HepG2 (cell line): ENCODE measurements around the gene BAIAP2L2. TPM values are rescaled to one million over a fixed set of nuclear protein-coding genes. Genes with fewer than 3 reads are reported as not detected.

Experiments used
- AGO1 ChIP-seq: fragments of 200-400 bp; formaldehyde crosslinking; IDR thresholded peaks from 2 replicates; pipeline ENCODE4 v1.6.1; 2017; ENCODE audit warnings: mild to moderate bottlenecking, low read depth, low read length, moderate library complexity; ENCODE audit not compliant: poor library complexity, severe bottlenecking
- CAMTA2 ChIP-seq: sonication (generic); formaldehyde crosslinking; IDR thresholded peaks from 2 replicates; pipeline ENCODE4 v1.4.0; 2020; ENCODE audit warnings: mild to moderate bottlenecking, missing genetic modification reagents, borderline replicate concordance
- CHCHD3 ChIP-seq: sonication (generic); formaldehyde crosslinking; IDR thresholded peaks from 2 replicates; pipeline ENCODE4 v1.8.0; 2022; ENCODE audit warnings: mild to moderate bottlenecking, missing genetic modification reagents, moderate library complexity
- FOXK1 ChIP-seq: sonication (generic); formaldehyde crosslinking; IDR thresholded peaks from 2 replicates; pipeline ENCODE4 v1.4.0; 2020; ENCODE audit warnings: low read depth, missing genetic modification reagents, borderline replicate concordance
- GMEB1 ChIP-seq: sonication (generic); formaldehyde crosslinking; IDR thresholded peaks from 2 replicates; pipeline ENCODE4 v1.5.1; 2020; ENCODE audit warnings: missing genetic modification reagents, mild to moderate bottlenecking, borderline replicate concordance
- SMAD1 ChIP-seq: sonication (generic); formaldehyde crosslinking; IDR thresholded peaks from 2 replicates; pipeline ENCODE4 v1.4.0; 2020; ENCODE audit warnings: missing genetic modification reagents, low read depth, mild to moderate bottlenecking, borderline replicate concordance
- ZBTB3 ChIP-seq: sonication (generic); formaldehyde crosslinking; IDR thresholded peaks from 2 replicates; pipeline ENCODE4 v1.4.0; 2020; ENCODE audit warnings: low read depth, mild to moderate bottlenecking, moderate library complexity, missing genetic modification reagents, borderline replicate concordance
- ZNF142 ChIP-seq: sonication (generic); formaldehyde crosslinking; IDR thresholded peaks from 2 replicates; pipeline ENCODE4 v1.4.0; 2020; ENCODE audit warnings: missing genetic modification reagents
- ZNF292 ChIP-seq: sonication (generic); formaldehyde crosslinking; IDR thresholded peaks from 2 replicates; pipeline ENCODE4 v1.8.1; 2022; ENCODE audit warnings: mild to moderate bottlenecking, low read depth, missing genetic modification reagents, borderline replicate concordance
- ZNF44 ChIP-seq: sonication (generic); formaldehyde crosslinking; IDR thresholded peaks from 2 replicates; pipeline ENCODE4 v1.5.1; 2020; ENCODE audit warnings: mild to moderate bottlenecking, missing genetic modification reagents
- ZNF703 ChIP-seq: sonication (generic); formaldehyde crosslinking; IDR thresholded peaks from 2 replicates; pipeline ENCODE4 v1.5.1; 2020; ENCODE audit warnings: missing genetic modification reagents, mild to moderate bottlenecking, moderate library complexity, borderline replicate concordance
- ZNF841 ChIP-seq: sonication (generic); formaldehyde crosslinking; IDR thresholded peaks from 2 replicates; pipeline ENCODE4 v1.8.1; 2023; ENCODE audit warnings: missing genetic modification reagents, borderline replicate concordance
- polyA plus RNA-seq, 8 experiments: library from polyadenylated mRNA; depleted of rRNA in 3 of 8; stranded (reverse) in 7 of 8; unstranded in 1 of 8; fragments of >200 nt; fragmentation: Illumina TruSeq in 4 of 8; extraction: Trizol in 4 of 8; gene quantifications; 2 replicates each; pipeline versions ENCODE4 v1.2.1 to v1.2.3, GENCODE V29; 2011 to 2016; ENCODE audit warnings: low read depth in 4 of 8, missing spikeins in 1 of 8, mixed read lengths in 1 of 8; ENCODE audit not compliant: insufficient read depth in 1 of 8
- total RNA-seq, 5 experiments: library from RNA; depleted of rRNA; stranded (reverse); fragments of >200 nt; fragmentation: Illumina TruSeq; extraction: Trizol; gene quantifications; 2 replicates each; pipeline ENCODE4 v1.2.3, GENCODE V29; 2016; ENCODE audit warnings: low read depth in 1 of 5
- TF ChIP-seq, protein P1 (sequence below): fragments of 450-650 bp; IDR thresholded peaks from 2 replicates; pipeline ENCODE4 v1.6.1; 2016
- TF ChIP-seq, protein P2 (sequence below): sonication (generic); formaldehyde crosslinking; IDR thresholded peaks from 2 replicates; pipeline ENCODE4 v1.8.0; 2022; ENCODE audit warnings: missing genetic modification reagents, mild to moderate bottlenecking, borderline replicate concordance
- TF ChIP-seq, protein P3 (sequence below): sonication (generic); formaldehyde crosslinking; IDR thresholded peaks from 2 replicates; pipeline ENCODE4 v1.4.0; 2020; ENCODE audit warnings: mild to moderate bottlenecking, low read depth, missing genetic modification reagents

BAIAP2L2 gene
- total and polyA plus RNA-seq, 2 of the 13 experiments (the other 11 are each of a cell fraction or from before 2014, with no cell fraction given): 4.4 to 7.5 TPM

DNA sequence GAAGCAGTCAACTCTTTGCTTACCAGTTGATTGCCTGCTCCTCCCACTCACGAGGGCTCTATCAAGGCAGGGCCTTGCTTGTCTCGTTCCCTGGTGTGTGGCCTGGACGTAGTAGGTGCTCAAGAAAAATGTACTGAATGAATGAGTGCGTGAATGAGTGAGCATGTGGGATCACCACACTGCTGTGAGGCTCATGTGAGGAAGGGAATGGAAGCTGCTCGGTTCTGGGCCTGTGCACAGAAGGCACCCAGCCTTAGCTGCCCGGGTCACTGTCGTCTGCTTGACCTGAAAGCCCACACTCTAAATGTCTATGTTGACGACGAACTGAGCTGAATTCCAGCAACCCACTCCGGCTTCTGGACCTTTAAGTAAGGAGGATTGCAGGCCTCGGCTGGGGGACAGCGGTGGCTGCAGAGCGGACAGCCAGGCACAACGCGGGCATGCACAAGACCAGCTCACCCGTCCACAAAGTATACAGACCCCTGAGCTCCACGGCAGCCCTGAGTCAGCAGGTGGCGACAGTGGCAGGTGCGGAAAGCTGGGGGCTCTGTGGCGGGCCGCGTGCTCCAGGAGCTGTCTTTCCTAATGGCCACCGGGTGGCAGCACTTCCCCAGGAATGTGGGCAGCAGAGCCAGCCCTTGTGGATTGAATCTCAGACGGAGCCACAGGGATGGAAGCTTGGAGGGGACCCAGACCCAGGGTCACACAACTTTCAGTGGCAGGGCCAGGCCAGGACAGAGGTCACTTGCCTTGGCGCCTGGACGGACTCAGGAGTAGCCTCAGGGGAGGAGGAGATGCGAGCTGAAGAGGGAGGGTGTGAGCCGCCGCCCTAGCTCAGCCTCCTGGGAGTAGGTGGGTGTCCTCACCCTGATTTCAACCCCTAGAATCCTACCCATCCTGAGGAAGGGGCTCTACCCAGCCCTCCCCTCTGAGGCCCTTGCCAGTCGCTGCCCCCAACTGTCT lies 58.3 kb downstream of the BAIAP2L2 start (continued):
- TF ChIP-seq GMEB1 (CRISPR knock-in tag): peak; percentile 44; the same call in 1 of the 2 replicates
- TF ChIP-seq ZBTB3 (CRISPR knock-in tag): no peak
- TF ChIP-seq FOXK1 (CRISPR knock-in tag): 0 out of 2 replicates have a peak, but pooled peaks have one; percentile 24
- 0 out of 2 replicates have a peak, but pooled peaks have one; percentile 48 for TF ChIP-seq ZNF292 (CRISPR knock-in tag)
- TF ChIP-seq AGO1: peak; percentile 31
- TF ChIP-seq, protein P1, sequence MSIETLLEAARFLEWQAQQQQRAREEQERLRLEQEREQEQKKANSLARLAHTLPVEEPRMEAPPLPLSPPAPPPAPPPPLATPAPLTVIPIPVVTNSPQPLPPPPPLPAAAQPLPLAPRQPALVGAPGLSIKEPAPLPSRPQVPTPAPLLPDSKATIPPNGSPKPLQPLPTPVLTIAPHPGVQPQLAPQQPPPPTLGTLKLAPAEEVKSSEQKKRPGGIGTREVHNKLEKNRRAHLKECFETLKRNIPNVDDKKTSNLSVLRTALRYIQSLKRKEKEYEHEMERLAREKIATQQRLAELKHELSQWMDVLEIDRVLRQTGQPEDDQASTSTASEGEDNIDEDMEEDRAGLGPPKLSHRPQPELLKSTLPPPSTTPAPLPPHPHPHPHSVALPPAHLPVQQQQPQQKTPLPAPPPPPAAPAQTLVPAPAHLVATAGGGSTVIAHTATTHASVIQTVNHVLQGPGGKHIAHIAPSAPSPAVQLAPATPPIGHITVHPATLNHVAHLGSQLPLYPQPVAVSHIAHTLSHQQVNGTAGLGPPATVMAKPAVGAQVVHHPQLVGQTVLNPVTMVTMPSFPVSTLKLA: peak; percentile 34; the same call in 1 of the 2 replicates
- TF ChIP-seq, protein P2, sequence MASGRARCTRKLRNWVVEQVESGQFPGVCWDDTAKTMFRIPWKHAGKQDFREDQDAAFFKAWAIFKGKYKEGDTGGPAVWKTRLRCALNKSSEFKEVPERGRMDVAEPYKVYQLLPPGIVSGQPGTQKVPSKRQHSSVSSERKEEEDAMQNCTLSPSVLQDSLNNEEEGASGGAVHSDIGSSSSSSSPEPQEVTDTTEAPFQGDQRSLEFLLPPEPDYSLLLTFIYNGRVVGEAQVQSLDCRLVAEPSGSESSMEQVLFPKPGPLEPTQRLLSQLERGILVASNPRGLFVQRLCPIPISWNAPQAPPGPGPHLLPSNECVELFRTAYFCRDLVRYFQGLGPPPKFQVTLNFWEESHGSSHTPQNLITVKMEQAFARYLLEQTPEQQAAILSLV (CRISPR knock-in tag): no peak
- no peak for TF ChIP-seq ZNF142
- TF ChIP-seq ZNF703 (CRISPR knock-in tag): no peak
- TF ChIP-seq ZNF44 (CRISPR knock-in tag): no peak
- TF ChIP-seq CAMTA2 (CRISPR knock-in tag): no peak
- TF ChIP-seq, protein P3, sequence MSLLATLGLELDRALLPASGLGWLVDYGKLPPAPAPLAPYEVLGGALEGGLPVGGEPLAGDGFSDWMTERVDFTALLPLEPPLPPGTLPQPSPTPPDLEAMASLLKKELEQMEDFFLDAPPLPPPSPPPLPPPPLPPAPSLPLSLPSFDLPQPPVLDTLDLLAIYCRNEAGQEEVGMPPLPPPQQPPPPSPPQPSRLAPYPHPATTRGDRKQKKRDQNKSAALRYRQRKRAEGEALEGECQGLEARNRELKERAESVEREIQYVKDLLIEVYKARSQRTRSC (CRISPR knock-in tag): no peak
- TF ChIP-seq SMAD1: 0 out of 2 replicates have a peak, but pooled peaks have one; percentile 94
- TF ChIP-seq ZNF841 (CRISPR knock-in tag): no peak
- no peak for TF ChIP-seq CHCHD3 (CRISPR knock-in tag)
